GM19455 (cell line): ENCODE measurements around the gene PPA2.
A peak's percentile ranks its signal among the peaks of the same experiment; 100 is the strongest.
"Not testable (repeated sequence)": the region's sequence is repeated elsewhere in the genome, so short reads cannot be mapped to it uniquely, and the experiment has no call there.

Experiments used
- ATAC-seq: cut with Tn5 transposase; IDR thresholded peaks from one replicate; pipeline ENCODE4 v1.9.1; 2021; ENCODE audit not compliant: unreplicated experiment

The PPA2 gene

DNA sequence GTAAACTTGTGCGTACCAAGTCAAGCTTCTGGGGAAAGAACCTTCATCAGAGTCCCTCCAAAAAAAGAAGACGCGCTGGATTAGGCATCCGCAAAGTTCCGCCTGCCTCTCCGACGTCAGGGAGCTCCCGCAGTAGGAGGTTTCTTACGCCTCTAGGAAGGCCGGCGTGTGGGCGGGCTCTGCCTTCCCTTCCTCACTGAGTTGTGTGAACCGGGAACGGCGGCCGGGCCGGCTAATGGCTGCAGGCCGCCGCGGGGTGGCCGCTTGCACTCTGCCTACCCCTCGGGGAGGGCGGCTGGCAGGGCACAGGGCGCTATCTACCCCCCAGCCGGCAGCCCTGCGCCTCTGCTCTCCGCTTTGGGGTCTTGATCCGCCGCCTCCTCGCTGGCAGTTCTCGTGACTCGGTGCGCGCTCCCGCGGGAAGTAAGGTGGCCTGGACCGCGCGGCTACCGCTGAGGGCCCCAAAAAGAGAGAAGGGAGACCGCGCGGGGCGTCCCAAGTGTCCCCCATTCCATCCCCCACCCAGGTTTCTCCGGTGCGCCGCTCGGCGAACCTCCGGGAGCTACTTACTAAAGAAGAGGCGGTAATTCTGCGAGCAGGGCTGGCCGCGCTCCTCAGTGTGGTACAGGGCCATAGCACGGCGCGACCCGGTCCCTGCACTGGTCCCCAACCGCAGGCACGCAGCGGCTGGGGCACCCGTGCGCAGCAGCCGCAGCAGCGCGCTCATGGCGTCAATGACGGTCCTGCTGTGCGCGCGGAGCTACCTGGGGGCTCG is at the start of gene PPA2:
Gene PPA2, minus strand, starts transcription at position 739 of the 775 bp plus-strand sequence. Its CDS starts 12 bp downstream, at position 727.
- peak; percentile 85 for ATAC-seq

DNA sequence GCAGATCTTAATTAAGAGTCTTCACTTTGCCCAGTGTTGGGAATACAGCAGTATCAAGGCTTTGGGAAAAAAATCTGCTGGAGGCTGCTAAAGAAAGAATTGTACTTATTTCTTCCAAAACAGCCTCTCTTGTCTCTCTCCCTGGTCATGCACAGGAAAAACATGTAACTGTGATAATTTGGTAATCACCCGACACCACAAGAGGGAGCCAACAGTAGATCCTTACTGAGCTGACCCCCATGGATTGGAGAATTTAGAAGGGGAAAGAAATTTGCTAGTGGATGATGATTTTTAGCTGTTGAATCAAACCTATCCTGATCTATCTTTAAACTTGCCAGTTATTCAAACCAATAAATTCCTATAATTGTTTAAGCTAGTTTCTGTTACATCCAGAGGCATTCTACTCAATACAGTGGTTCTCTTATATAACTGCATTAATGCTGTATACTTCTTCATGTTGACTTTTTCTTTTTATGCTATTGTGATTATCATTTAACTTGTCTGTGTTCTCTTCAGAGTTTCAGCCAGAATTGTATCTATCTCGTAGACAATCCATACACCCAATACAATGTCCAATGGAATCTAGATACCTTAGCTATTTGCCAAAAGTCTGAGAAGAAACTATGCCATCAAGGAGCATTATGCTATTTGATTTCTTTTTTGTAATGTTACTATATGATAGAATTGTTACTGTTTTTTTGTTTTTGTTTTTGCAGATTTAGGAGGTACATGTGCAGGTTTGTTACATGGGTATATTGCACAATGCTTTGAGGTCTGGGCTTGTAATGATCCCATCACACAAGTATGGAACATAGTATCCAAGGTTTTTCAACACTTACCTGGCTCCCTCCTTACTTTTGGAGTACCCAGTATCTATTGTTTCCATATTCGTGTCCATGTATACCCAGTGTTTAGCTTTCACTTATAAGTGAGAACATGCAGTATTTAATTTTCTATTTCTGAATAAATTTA is 47.2 kb upstream of the PPA2 start:
- ATAC-seq: peak; percentile 72

GRCh38 chr4:105510245-105510644 is 36.4 kb upstream of the PPA2 start:
- no peak for ATAC-seq

- ATAC-seq: peak; percentile 27
Measured at GRCh38 chr4:105509714-105510113, 35.9 kb upstream of the PPA2 start.

DNA sequence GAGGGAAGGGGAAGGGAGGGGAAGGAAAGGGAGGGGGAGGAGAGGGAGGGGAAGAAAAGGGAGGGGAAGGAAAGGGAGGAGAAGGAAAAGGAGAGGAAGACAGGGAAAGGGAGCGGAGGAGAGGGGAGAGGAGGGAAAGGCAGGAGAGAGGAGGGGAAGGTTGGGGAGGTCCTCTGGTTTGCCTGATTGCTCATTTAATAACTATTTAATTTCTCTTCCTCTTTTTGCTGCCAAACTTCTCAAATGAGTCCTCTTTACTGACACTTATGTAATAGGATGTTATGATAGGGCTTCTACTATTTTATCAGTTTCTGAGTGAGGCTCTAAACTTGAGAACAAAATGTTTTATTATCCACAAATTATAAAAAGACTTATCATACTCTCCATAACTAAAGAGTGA is 35.4 kb upstream of the PPA2 start:
- ATAC-seq: peak; percentile 75

DNA sequence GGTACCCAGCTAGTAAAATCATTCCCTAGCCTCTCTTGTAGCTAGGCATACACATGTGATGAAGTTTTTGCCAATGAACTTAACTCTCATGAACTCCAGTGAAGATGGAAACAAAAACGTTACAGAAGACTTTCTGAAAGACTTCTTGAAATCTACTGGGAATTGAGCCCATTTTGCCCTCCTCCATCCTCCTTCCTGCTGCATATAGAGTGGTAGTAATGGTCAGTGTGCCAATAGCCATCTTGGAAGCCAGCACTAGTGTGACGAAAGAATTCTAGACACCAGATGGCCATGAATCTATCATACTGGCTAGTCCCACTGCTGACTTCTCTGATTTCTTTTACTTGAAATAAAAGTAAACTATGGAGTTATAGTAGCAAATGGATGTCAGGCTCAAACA is 30.9 kb upstream of the PPA2 start:
- no peak for ATAC-seq

DNA sequence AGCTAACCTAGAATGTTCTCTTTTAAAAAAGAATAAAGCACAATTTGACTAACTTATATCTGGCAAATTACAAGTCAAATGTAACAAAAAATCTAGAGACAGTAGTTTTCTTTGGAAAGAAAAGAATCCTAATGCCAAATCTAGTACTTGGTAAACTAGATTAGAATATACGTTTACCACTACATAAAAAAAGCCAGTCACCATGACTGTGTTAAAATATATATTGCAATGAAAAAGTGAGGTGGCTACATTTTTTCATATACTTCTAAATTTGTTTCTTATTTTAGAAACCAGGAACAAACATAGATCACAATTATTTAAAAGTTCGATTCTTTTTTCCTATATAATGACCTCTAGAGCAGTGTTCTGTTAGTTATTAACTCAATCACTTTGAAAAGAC is 29.6 kb upstream of the PPA2 start:
- no peak for ATAC-seq

- no peak for ATAC-seq
Measured at GRCh38 chr4:105496899-105497298, 23.0 kb upstream of the PPA2 start.

- no peak for ATAC-seq
Measured at GRCh38 chr4:105495667-105496066, 21.8 kb upstream of the PPA2 start.

GRCh38 chr4:105490523-105490922 is 16.7 kb upstream of the PPA2 start:
- no peak for ATAC-seq

DNA sequence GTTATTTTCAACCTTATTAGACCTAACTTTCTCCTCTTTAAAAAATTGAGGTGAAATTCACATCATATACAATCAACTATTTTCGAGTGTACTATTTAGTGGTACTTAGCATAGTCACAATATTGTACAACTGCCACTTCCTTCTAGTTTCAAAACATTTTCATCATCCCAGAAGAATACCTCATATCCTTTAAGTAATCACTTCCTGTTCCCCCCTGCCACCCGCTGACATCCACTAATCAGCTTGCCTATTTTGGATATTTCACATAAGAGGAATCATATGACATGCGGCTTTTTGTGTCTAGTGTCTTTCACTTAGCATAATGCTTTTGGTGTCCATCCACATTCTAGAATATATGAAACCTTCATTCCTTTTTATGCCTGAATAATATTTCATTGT is 10.0 kb upstream of the PPA2 start:
- no peak for ATAC-seq

DNA sequence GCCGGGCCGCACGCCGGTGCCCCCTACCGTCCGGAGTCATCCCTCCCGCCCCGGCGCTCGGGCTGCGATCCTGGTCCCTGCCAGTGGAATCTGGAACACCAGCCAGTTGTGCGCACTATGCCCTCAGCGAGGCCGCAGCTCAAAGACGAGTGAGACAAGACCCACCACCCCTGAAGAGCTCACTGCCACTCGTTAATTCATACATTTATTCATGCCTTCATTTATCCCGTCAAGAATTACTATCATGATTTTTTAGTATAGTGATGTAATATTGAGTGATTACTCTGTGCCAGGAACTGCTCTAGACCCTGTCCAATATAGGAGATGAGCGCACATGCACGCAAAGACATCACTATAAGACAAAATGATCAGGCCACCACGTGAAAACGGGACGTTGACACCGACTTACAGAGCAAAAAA is 247 bp upstream of the PPA2 start:
- peak; percentile 1 for ATAC-seq

DNA sequence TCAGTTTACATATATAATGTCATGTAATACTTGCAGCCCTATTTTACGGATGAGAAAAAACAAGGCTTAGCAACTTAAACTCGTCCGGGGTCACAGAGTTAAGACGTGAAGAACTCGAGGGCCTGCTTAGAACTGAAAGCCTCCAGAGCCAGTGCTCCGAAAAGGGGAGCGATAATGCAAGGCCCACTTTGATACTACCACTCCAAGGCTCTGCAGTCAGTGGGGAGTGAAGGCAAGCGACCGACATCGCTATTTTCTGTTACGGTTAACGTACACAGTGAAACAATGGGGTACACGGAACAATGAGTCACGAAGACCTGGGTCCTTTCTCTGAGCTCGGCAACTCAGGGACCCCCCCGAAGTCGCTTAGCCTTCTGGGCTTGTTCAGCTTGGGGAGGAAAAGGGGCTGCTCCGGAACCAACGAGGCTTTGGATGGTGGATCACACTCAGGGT is 965 bp downstream of the PPA2 start:
- ATAC-seq: peak; percentile 4

DNA sequence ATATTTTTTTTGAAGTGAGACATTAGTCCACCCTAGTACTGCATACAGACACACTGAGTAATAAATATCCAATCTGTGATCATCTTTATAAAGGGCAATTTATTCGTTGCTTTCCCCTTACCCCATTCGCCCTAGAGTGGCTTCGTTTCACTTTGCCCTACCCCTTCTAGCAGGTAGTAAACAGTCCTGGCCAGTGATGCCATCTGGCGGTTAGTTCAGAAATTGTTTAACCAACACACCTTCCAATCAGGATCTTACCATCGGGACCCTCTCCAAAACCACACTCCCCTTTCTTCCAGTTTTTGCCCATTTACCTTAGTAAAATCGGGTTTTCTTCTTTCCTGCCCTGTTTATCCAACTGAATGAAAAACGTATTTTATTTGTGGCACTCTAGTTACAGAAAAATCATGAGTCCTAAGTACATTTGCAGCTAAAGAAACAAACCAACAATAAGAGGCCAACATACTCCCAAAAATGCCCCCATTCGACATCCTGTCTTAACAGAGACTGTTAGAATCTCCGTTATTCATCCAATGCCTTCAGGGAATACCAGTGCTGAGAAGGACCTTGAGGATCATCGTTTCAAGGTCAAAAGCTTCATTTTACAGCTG is 2.2 kb downstream of the PPA2 start:
- peak; percentile 36 for ATAC-seq

- no peak for ATAC-seq
Measured at GRCh38 chr4:105470766-105471165, 3.1 kb downstream of the PPA2 start.

DNA sequence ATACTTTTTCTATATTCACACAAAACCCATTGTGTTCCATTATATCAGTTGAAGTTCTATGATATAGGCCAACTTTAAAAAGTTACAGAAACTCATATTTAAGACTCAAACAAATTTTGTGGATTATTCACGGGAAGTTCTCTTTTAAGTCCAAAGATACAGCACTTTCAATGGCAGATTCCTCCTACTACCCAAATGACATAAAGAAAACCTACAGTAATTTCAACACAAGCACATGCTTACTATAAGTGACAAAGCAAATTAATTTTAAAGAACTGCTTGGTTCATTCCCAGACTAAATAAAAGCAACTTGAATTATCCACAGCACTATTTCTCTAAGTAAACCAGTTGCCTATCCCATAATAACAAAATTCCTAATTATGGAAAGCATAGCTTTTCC is 4.1 kb downstream of the PPA2 start:
- ATAC-seq: no peak

DNA sequence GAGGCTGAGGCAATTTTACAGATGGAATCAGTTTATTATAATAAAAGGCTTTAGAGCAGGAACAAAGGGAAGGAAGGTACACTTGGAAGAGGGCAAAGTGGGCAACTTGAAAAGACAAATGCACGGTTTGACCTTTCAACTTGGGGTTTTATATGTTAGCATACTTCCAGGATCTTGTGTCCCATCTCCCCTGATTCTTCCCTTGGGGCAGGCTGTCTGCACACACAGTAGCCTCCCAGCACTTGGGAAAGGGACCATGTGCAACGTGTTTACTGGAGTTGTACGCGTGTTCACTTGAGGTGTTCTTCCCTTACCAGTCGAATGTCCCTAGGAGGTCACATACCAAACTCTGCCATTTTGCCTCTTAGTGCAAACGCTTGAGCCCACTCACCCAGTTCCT is 7.3 kb downstream of the PPA2 start:
- no peak for ATAC-seq

DNA sequence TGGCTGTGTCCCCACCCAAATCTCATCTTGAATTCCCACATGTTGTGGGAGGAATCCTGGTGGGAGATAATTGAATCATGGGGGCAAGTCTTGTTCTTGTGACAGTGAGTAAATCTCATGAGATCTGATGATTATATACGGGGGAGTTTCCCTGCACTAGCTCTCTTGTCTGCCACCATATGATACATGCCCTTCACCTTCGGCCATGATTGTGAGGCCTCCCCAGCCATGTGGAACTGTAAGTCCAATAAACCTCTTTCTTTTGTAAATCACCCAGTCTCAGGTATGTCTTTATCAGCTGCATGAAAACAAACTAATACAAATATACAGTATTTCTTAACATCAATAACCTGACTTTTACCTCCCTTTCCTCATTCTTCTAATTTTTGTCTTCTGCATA is 9.3 kb downstream of the PPA2 start:
- ATAC-seq: not testable (repeated sequence)

GRCh38 chr4:105462576-105462975 is 11.3 kb downstream of the PPA2 start:
- no peak for ATAC-seq

DNA sequence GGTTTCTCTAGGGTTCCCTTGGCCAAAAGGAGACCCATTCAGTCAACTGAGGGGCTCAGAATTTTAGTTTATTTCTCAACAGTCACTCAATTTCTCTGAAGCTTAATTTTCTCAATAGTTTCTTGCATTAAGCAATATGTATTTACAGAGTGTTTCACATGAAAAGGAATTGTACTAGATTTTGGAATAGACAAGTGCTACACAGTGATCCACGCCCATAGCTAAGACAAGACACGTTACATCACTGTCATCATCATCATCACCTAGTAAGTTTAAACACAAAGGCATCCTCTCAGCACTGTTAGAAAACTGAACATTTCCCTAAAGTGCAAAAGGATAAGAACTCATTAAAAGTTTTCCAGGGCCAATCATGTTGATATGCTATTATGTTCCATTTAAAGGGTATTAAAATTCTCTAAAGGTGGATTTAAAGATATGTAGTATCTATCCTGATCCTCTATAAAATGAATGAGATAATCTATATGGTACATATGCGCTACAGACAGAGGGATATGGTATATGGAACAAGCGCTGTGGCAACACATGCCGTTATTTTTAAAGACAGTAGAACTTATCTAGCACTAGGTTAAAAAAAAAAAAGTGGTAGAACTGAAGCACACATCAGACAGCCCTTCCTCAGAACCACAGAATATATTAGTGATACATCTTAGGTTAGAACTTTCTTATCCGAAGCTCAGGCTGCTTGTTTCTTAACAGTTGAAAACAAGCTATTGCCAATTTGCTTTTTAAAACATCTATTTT is 12.1 kb downstream of the PPA2 start:
- ATAC-seq: no peak

DNA sequence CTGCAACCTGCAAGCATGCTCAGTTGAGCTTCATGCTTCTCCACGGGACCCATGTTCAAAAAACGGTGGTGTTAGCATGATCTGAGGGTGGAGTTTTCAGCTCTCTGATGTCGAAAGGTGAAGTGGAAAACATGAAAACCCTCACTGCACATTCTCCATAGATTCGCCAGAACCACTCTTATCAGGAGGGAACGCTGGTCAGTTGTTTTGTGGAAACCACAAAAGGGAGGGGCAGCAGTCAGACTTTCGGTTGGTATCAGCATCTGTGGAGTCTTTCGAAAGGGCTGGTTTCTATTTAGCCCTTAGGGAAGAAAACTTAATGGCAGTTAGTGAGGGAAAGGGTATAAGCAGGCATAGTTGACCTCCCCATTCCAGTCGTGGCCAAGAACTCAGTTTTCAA is 12.6 kb downstream of the PPA2 start:
- no peak for ATAC-seq
